Measurements from ENCODE around the gene SLC10A7. TPM values are rescaled to one million over a fixed set of nuclear protein-coding genes. Genes with fewer than 3 reads are reported as not detected.
A peak's percentile ranks its signal among the peaks of the same experiment; 100 is the strongest.

SLC10A7 gene
- total and polyA plus RNA-seq, 4 donors = 7.3 to 25.6 (median 15.5) TPM

DNA sequence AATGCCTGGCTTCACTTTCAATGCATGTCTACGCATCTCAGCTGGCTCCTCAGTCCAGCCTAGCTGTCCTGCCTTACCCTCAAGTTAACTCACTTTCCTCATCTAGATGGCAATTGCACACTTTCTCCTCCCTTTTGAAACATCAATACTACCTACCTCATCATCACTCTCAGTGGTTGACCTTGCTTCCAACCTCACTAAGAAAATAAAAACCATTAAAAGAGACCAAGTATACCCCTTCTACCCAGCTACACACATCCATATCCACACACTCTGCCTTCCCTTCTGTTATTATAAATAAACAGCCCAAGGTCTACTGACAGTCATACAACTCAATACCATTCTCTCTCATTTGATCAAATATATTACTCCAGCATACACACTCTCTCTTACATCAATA, 21.5 kb downstream of the SLC10A7 start:
- Histone ChIP-seq H3K4me3 (ENCODE audit: low read depth, low read length) (no peak overlapping the region), H3K36me3 (ENCODE audit: control insufficient read depth, insufficient read depth, low read length) (no peaks in the 10 kb centered on the region), H3K27ac (ENCODE audit: low read depth, low read length) (no peak overlapping the region), H3K4me1 (ENCODE audit: control insufficient read depth, insufficient read depth, low read length) (no peaks in the 10 kb centered on the region), H3K9me3 (ENCODE audit: control insufficient read depth, insufficient read depth, low read length) (no peaks in the 10 kb centered on the region), H3K27me3 (ENCODE audit: control insufficient read depth, insufficient read depth, low read length) (no peaks in the 10 kb centered on the region)
- 100% methylated on average over 1 of the region's 1 CpG for WGBS (ENCODE audit: insufficient coverage)
- no peak for DNase-seq (ENCODE audit: low read depth in 4 of 6, low spot score in 6 of 6)

DNA sequence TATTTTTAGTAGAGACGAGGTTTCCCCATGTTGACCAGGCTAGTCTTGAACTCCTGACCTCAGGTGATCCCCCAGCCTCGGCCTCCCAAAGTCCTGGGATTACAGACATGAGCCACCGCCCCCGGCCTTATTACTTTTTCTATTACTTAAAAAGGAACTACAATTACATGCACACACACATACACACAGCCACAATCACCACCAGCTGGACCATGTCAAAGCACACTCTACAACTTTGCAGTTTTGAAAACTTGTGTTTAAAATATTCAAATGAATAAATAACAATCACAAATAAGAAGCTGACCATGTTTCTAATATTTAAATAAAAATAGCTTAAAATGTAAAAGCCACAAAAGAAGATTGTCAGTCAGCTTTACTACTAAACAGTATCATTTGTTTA, 23.4 kb downstream of the SLC10A7 start:
- Histone ChIP-seq H3K36me3 (ENCODE audit: control insufficient read depth, insufficient read depth, low read length) (no peaks in the 10 kb centered on the region), H3K27me3 (ENCODE audit: control insufficient read depth, insufficient read depth, low read length) (no peaks in the 10 kb centered on the region), H3K27ac (ENCODE audit: low read depth, low read length) (no peak overlapping the region), H3K4me1 (ENCODE audit: control insufficient read depth, insufficient read depth, low read length) (no peaks in the 10 kb centered on the region), H3K4me3 (ENCODE audit: low read depth, low read length) (no peak overlapping the region), H3K9me3 (ENCODE audit: control insufficient read depth, insufficient read depth, low read length) (no peaks in the 10 kb centered on the region)
- no peak for DNase-seq (ENCODE audit: low read depth in 4 of 6, low spot score in 6 of 6)
- 93% methylated on average over 4 of the region's 4 CpGs for WGBS (ENCODE audit: insufficient coverage)

DNA sequence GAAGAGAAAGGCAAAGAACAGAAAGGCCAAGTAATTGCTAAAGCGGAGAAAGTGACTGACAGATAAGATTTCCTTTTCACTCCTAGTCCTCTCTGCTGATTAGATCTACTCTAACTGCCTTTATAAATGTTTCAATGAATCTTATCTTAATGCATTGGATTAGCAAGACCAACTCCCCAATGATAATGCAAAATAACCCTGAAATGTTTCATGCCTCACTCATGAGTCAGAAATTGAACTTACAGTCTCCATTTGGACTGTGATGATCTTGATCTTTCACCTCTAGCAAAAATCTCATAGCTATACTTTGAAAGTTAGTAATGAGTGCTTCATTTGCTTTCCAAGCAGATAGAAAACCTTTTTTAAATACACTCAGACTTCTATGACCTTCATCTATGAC, 26.5 kb downstream of the SLC10A7 start:
- WGBS (ENCODE audit: insufficient coverage) = no CpG with 5 or more reads among the region's 1 CpG
- Histone ChIP-seq H3K4me1 (ENCODE audit: control insufficient read depth, insufficient read depth, low read length) (no peaks in the 10 kb centered on the region), H3K27ac (ENCODE audit: low read depth, low read length) (no peak overlapping the region), H3K4me3 (ENCODE audit: low read depth, low read length) (no peak overlapping the region), H3K27me3 (ENCODE audit: control insufficient read depth, insufficient read depth, low read length) (no peaks in the 10 kb centered on the region), H3K36me3 (ENCODE audit: control insufficient read depth, insufficient read depth, low read length) (peaks cover 2% of the 10 kb centered on the region), H3K9me3 (ENCODE audit: control insufficient read depth, insufficient read depth, low read length) (no peaks in the 10 kb centered on the region)
- DNase-seq (ENCODE audit: low read depth in 4 of 6, low spot score in 6 of 6) = no peak

DNA sequence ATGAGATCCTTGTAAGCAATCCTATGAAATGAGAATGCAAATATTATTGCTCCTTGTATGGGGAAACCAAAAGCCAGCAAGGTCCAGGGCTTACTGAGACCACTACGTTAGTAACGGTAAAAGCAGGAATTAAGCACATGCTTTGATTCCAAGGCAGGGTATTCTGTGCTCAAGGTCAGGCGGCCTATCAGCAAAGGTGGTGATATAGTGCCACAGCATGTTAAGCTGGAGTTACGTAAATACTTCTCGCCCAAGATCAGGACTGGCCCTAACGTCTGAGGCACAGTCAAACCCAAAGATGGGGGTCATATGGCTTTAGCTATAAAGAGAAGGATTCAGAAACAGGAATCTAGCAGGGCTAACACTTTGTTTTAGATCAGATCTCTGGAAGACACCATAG, 27.6 kb downstream of the SLC10A7 start:
- H3K4me1 ChIP-seq (ENCODE audit: control insufficient read depth, insufficient read depth, low read length) = no peaks in the 10 kb centered on the region
- 93% methylated on average over 6 of the region's 6 CpGs for WGBS (ENCODE audit: insufficient coverage)
- no peak overlapping the region for H3K4me3 ChIP-seq (ENCODE audit: low read depth, low read length)
- H3K36me3 ChIP-seq (ENCODE audit: control insufficient read depth, insufficient read depth, low read length) = peaks cover 2% of the 10 kb centered on the region
- no peaks in the 10 kb centered on the region for H3K27me3 ChIP-seq (ENCODE audit: control insufficient read depth, insufficient read depth, low read length)
- DNase-seq (ENCODE audit: low read depth in 4 of 6, low spot score in 6 of 6) = no peak
- no peaks in the 10 kb centered on the region for H3K9me3 ChIP-seq (ENCODE audit: control insufficient read depth, insufficient read depth, low read length)
- H3K27ac ChIP-seq (ENCODE audit: low read depth, low read length) = no peak overlapping the region

DNA sequence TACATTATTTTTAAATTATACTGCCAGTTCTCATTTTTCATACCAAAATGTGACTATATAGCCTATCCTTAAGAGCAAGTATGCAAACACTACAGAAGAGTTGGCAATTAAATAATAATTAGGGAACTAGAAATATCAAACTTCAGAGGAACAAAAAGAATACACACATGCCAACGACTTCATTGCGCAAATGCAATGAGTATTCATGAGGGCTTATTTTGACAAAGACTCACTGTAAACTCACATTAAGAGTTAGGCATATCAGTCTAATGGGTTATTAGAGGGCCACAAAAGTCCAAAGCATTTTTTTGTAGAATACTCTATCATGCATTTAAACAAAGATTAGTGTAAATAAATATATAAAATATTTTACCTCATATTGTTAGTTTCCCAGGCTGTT, 31.6 kb downstream of the SLC10A7 start:
- WGBS (ENCODE audit: insufficient coverage) = no CpG with 5 or more reads among the region's 2 CpGs
- Histone ChIP-seq H3K4me1 (ENCODE audit: control insufficient read depth, insufficient read depth, low read length) (no peaks in the 10 kb centered on the region), H3K4me3 (ENCODE audit: low read depth, low read length) (no peak overlapping the region), H3K36me3 (ENCODE audit: control insufficient read depth, insufficient read depth, low read length) (peaks cover 2% of the 10 kb centered on the region), H3K27ac (ENCODE audit: low read depth, low read length) (no peak overlapping the region), H3K27me3 (ENCODE audit: control insufficient read depth, insufficient read depth, low read length) (no peaks in the 10 kb centered on the region), H3K9me3 (ENCODE audit: control insufficient read depth, insufficient read depth, low read length) (no peaks in the 10 kb centered on the region)
- no peak for DNase-seq (ENCODE audit: low read depth in 4 of 6, low spot score in 6 of 6)

DNA sequence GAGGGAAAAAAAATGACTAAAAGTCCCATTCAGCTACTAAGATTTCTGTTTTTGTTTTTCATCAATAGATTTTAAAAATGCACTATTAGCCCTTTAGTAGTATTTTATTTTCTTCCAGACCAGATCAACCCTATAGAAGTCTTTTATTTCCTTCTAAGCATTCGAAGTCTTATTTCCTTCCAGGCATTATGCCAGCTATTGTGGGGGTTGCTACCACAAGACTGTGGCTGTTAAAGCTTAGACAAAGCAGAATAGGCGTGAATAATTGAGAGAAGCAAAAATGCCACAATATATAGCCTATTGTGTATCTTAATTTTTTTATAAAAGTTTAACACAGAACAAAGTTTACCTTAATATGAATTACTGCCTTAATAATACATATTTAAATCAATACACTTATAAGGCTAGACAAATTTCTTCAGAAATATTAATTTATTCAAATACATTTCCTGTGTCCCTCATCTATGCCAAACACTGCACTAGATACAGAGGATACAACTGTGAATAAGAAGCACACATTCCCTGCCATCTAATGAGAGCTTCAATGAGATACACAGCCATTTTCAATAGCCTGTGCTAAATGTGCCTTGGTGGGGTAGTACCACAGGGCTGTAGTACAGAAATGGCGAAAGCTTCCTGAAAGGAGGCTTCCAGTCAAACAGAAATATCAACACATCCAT, 33.1 kb downstream of the SLC10A7 start:
- no peak overlapping the region for H3K4me3 ChIP-seq (ENCODE audit: low read depth, low read length)
- no peaks in the 10 kb centered on the region for H3K4me1 ChIP-seq (ENCODE audit: control insufficient read depth, insufficient read depth, low read length)
- H3K27me3 ChIP-seq (ENCODE audit: control insufficient read depth, insufficient read depth, low read length) = no peaks in the 10 kb centered on the region
- H3K27ac ChIP-seq (ENCODE audit: low read depth, low read length) = no peak overlapping the region
- peaks cover 2% of the 10 kb centered on the region for H3K36me3 ChIP-seq (ENCODE audit: control insufficient read depth, insufficient read depth, low read length)
- no CpG with 5 or more reads among the region's 3 CpGs for WGBS (ENCODE audit: insufficient coverage)
- no peaks in the 10 kb centered on the region for H3K9me3 ChIP-seq (ENCODE audit: control insufficient read depth, insufficient read depth, low read length)
- peak in 4 of 6 donors; percentile 20 to 67 (median 42) for DNase-seq (ENCODE audit: low read depth in 4 of 6, low spot score in 6 of 6)

DNA sequence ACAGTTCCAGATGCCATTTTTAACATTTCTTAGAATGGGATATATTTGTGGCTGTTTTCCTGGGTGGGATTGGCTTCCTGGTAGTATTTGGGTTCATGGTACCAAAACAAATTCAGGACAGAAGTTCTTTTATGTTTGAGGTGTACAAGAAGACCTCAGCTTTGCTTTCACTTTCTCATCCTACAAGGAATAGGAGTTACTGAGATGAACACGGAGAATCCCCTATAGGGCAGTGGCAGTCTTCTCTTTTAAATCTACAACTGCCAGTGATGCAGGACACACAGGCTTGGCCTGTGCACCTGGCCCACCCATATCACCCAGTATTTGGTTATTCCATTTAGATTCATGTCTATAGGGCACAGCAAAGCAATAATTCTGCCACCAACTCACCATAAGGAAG, 35.2 kb downstream of the SLC10A7 start:
- 100% methylated on average over 1 of the region's 1 CpG for WGBS (ENCODE audit: insufficient coverage)

DNA sequence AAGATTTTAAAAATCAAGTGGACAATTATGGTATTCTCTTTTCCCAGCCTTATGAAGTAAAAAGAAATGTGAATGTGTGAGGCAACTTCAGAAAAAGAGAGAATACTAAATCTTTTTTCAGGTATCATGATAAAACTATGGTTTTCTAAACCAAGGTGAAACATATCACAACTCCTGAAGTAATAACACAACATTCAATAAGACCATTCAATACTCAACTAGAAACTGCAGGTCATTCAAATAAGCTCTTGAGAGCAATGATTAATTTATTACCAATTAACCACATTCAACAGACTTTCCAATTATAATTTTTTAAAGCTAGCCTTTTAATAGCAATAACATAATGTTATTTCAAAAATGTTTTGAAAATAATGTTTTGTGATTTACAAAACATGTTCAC, 35.8 kb downstream of the SLC10A7 start:
- H3K27ac ChIP-seq (ENCODE audit: low read depth, low read length) = no peak overlapping the region
- no peak for DNase-seq (ENCODE audit: low read depth in 4 of 6, low spot score in 6 of 6)

More for the DNA sequence above, 35.2 kb downstream of the SLC10A7 start:
- no peaks in the 10 kb centered on the region for H3K27me3 ChIP-seq (ENCODE audit: control insufficient read depth, insufficient read depth, low read length)
- no peak overlapping the region for H3K27ac ChIP-seq (ENCODE audit: low read depth, low read length)
- no peaks in the 10 kb centered on the region for H3K4me1 ChIP-seq (ENCODE audit: control insufficient read depth, insufficient read depth, low read length)
- no peak for DNase-seq (ENCODE audit: low read depth in 4 of 6, low spot score in 6 of 6)
- H3K4me3 ChIP-seq (ENCODE audit: low read depth, low read length) = no peak overlapping the region
- peaks cover 7% of the 10 kb centered on the region for H3K9me3 ChIP-seq (ENCODE audit: control insufficient read depth, insufficient read depth, low read length)
- peaks cover 2% of the 10 kb centered on the region for H3K36me3 ChIP-seq (ENCODE audit: control insufficient read depth, insufficient read depth, low read length)

DNA sequence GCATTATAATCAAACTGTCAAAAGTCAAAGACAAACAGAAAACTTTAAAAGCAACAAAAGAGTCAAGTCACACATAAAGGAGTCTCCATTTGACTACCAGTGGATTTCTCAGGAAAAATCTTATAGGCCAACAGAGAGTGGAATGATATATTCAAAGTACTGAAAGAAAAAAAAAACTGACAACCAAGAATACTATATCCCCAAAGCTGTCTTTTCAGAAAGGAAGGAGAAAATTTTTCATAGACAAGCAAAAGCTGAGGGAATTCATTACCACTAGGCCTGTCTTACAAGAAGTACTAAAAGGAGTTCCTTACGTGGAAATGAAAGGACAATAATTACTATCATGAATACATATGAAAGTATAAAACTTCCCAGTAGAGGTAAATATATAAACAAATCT, 39.0 kb downstream of the SLC10A7 start:
- Histone ChIP-seq H3K4me1 (ENCODE audit: control insufficient read depth, insufficient read depth, low read length) (no peaks in the 10 kb centered on the region), H3K36me3 (ENCODE audit: control insufficient read depth, insufficient read depth, low read length) (no peaks in the 10 kb centered on the region), H3K9me3 (ENCODE audit: control insufficient read depth, insufficient read depth, low read length) (peaks cover 7% of the 10 kb centered on the region), H3K4me3 (ENCODE audit: low read depth, low read length) (no peak overlapping the region), H3K27me3 (ENCODE audit: control insufficient read depth, insufficient read depth, low read length) (no peaks in the 10 kb centered on the region), H3K27ac (ENCODE audit: low read depth, low read length) (no peak overlapping the region)
- no peak for DNase-seq (ENCODE audit: low read depth in 4 of 6, low spot score in 6 of 6)
- WGBS (ENCODE audit: insufficient coverage) = no CpG with 5 or more reads among the region's 1 CpG

More for the DNA sequence above, 35.8 kb downstream of the SLC10A7 start:
- Histone ChIP-seq H3K27me3 (ENCODE audit: control insufficient read depth, insufficient read depth, low read length) (no peaks in the 10 kb centered on the region), H3K4me1 (ENCODE audit: control insufficient read depth, insufficient read depth, low read length) (no peaks in the 10 kb centered on the region), H3K4me3 (ENCODE audit: low read depth, low read length) (no peak overlapping the region), H3K9me3 (ENCODE audit: control insufficient read depth, insufficient read depth, low read length) (peaks cover 7% of the 10 kb centered on the region), H3K36me3 (ENCODE audit: control insufficient read depth, insufficient read depth, low read length) (no peaks in the 10 kb centered on the region)

DNA sequence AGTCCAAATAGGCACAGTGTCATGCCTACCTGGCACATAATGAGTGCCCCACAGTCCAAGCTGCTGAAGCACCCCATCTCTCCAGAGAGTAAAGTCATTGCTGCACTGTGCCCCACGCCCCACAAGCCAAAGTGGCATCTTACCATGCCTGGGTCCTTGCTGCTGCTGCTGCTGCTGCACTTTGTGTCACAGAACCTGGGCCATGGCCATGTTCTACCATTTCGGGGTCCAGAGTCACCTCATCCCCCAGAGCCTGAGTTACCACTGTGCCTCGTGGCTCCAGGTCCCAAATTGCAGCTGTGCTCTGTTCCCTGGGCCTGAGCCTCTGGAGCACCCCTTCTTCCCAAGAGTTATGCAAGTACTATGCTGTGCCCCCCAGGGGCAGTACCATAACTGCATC, 40.5 kb downstream of the SLC10A7 start:
- H3K36me3 ChIP-seq (ENCODE audit: control insufficient read depth, insufficient read depth, low read length) = no peaks in the 10 kb centered on the region
- peaks cover 7% of the 10 kb centered on the region for H3K9me3 ChIP-seq (ENCODE audit: control insufficient read depth, insufficient read depth, low read length)
- H3K4me1 ChIP-seq (ENCODE audit: control insufficient read depth, insufficient read depth, low read length) = no peaks in the 10 kb centered on the region
- H3K4me3 ChIP-seq (ENCODE audit: low read depth, low read length) = no peak overlapping the region
- no peak for DNase-seq (ENCODE audit: low read depth in 4 of 6, low spot score in 6 of 6)
- no peak overlapping the region for H3K27ac ChIP-seq (ENCODE audit: low read depth, low read length)
- no peaks in the 10 kb centered on the region for H3K27me3 ChIP-seq (ENCODE audit: control insufficient read depth, insufficient read depth, low read length)
- 98% methylated on average over 3 of the region's 3 CpGs for WGBS (ENCODE audit: insufficient coverage)
